ENCODE results near the gene NCOR1.
"Not testable (repeated sequence)": the region's sequence is repeated elsewhere in the genome, so short reads cannot be mapped to it uniquely, and the experiment has no call there.

Gene NCOR1

DNA sequence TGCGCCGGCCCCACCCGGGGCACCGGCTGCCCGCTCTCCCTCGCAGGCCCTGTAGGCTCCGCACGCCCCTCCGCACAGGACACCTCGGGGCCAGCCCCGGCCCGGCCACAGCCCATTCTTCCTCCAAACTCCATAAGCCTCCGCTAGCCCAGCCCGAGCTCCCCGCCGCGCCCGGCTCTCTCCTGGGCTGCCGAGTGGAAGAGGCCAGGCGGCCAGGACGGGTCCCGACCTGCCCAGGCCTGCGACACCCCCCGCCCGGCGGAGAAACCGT, 397 bp downstream of the NCOR1 start:
- no peak for DNase-seq (ENCODE audit: low read depth)

DNA sequence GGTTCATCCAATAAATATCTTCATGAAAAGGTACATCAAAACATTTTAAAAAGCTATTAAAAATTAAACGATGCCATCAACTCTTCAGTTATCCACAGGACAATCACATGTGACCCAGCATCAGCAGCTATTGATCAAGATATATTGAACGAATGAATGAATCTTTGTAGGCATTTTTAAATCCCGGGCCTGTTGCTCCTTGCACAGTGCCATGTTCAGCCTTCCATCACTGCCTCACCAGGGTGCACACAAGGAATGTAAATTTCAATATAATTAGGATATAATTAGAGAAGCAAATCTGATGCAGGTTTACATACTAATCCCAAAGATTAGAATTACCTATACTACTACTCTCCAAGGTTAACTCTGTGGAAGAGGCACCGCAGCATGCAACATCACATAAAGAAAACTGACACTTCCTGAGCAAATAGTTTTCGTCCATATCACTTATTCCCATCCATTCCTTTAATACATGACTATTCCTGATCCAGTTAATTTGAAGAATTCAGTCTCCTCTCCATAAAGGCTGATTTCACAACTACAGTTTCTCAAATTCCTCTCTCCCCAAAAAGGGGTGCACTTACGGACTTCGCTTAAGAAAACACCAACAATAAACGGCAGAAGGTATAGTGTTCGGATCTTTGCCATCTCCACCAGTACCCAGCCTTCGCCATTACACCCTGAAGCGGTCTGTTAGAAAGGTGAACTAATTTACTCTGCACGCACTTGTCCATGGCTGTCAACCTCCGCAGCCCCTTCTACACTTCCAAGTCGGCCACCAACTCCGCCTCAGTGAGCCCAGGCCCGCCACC, 938 bp downstream of the NCOR1 start:
- no peak for DNase-seq (ENCODE audit: low read depth)

DNA sequence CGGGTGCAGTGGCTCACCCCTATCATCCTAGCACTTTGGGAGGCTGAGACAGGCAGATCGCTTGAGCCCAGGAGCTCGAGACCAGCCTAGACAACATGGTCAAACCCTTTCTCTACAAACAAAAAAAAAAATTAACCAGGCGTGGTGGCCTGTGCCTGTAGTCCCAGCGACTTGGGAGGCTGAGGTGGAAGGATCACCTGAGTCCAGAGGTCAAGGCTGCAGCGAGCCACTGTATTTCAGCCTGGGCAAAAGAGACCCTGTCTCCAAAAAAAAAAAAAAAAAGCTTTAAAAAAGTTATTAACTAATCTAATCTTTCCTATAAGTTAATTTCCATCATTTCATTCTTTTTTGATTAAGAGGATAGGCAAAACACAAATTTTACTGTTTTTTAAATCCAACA, 2.5 kb downstream of the NCOR1 start:
- DNase-seq (ENCODE audit: low read depth): no peak

DNA sequence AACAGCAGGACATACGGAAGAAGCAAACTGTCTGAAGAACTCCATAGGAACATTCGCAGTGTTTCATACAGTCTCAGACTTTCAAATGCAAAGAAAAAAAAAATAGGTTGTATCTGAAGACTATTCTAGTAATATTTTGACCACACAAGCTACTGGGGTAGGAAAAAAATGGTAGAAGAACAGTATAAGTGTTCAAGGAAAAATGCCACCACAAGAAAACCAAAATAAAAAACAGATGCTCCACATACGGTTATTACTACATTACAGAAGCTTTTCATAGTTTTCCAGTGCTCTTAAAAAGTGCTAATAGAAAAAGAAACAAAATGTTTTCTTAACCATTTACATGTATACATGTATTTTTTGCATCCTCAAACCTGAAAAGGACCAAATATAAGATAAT, 3.7 kb downstream of the NCOR1 start:
- no peak for DNase-seq (ENCODE audit: low read depth)

DNA sequence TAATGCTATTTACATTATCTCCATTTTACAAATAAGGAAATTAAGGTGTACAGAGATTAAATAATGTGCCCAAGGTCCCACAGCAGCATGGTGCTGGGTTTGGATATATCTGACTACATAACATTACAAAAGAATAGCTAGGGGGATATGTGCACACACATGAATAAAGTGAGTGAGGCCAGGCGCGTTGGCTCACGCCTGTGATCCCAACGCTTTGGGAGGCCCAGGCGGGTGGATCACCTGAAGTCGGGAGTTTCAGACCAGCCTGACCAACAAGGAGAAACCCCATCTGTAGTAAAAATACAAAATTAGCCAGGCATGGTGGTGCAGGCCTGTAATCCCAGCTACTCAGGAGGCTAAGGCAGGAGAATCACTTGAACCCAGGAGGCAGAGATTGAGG, 10.6 kb downstream of the NCOR1 start:
- DNase-seq (ENCODE audit: low read depth): not testable (repeated sequence)

DNA sequence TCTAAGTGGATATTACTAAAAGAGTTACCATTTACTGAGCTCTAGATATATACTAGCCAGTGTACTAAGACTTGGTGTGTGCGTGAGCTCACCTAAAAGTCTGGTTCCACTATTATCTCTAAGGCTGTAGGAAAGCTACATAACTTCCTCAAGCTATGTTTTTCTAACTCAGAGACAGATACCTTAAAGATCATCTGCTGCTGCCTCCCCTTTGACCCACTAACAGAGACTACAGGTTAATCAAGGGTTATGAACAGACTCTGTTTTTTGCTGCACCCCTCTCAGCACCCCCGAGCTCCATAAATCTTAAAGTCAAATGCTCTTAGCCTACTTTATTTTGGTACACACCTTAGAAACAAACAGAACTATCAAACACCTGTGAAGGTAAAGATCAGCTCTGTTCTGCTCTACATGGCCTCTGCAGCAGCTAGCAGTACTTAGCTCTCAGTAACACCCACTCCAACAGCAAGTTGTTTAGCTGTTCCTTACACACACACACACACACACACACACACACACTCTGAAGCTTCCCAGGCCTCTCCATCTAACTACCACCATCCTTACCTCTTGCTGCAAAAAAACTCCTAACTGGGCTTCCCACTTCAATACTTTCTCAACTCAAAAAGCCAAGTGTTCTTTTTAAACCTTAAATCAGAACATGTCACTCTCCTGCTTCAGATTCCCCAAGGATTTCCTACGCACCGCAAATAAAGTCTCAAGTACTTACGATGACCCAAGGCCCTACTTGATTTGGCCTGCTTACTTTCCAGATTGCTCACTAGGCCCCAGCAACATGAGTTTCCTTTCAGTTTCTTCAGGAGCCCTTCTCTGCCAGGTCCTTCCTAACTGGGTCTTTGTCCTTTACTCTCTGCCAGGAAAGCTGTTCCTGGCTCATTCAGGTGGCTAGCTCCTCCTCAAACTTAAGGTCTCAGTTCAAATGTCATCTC, 12.5 kb downstream of the NCOR1 start:
- not testable (repeated sequence) for DNase-seq (ENCODE audit: low read depth)

DNA sequence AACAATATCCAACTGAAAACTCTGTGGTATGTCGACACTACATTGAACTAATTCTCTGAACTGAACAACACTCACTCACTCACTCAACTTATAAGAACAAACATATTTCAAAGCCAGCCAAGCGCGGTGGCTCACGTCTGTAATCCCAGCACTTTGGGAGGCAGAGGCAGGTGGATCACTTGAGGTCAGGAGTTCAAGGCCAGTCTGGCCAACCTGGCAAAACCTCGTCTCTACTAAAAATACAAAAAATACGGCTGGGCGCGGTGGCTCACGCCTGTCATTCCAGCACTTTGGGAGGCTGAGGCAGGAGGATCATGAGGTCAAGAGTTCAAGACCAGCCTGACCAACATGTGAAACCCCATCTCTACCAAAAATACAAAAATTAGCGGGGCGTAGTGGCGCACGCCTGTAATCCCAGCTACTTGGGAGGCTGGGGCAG, 13.6 kb downstream of the NCOR1 start:
- not testable (repeated sequence) for DNase-seq (ENCODE audit: low read depth)

DNA sequence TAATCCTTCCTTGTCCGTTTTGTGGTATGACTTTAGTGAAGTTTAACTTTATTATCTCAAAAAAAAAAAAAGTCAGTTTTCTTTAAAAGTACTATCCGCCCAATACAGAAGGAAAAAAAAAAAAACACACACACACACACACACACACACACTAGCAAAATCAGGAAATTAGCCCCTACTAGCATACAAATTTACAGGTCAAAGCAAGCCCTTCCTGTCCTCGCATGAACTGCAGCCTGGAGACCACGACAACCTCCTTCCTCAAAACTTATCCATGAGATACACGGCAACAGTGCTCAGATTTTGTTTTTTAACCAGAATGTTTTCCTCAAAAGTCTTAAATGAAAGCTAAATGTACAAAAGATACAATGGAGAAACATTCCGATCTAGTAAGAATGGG, 16.2 kb downstream of the NCOR1 start:
- DNase-seq (ENCODE audit: low read depth): no peak

DNA sequence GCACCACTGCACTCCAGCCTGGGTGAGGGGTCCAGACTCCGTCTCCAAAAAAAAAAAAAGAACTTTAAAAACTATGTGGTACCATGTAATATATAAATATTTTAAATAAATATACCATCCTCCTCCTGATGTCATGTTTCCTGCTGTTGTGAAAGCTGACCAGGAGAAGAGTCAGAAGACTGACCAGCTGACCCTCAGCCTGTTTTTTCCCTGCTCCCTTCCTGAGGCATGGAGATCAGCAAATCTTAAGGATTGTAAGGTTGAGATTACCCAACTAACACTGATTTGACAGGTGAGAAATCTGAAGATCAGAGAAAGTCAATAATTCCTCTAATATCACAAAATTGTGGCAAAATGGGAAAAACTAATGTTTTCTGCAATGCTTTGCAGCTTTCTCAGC, 18.1 kb downstream of the NCOR1 start:
- DNase-seq (ENCODE audit: low read depth): no peak

DNA sequence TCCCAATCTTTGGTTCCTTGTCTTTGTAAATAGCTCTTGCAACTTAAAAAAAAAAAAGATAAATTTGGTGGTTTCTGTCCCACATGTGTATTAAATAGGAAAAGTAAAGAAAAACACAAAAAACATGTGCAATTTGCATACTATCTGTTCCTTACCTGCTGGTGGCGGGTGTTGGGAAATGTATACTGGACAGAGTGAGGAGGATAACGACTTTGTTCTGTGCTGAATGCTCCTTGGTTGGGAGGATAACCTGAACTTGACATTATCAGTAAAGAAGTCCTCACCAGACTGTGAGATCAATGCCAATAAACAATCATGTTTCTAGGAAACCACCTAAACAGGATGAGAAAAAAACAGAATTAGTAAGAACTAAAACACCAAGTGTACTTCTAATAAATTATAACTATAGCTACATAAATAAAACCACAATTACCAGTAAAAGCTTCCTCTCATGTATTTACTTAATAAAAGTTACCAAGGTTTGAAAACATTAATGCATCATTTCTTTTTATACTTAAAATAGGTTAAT, 21.0 kb downstream of the NCOR1 start:
- not testable (repeated sequence) for DNase-seq (ENCODE audit: low read depth)

DNA sequence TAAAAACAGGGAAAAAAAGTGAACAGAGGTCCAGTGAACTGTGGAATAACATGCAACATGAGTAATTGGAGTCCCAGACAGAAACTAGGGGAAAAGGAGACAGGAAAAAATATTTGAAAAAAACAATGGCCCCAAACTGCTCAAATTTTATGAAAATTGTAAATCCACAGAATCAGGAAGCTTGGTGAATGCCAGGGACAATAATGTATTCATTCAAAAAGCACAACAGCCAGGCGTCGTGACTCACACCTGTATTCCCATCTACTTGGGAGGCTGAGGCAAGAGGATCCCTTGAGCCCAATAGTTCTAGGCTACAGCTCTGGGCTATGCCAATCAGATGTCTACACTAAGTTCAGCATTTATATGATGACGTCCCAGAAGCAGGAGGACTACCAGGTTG, 23.7 kb downstream of the NCOR1 start:
- no peak for DNase-seq (ENCODE audit: low read depth)

DNA sequence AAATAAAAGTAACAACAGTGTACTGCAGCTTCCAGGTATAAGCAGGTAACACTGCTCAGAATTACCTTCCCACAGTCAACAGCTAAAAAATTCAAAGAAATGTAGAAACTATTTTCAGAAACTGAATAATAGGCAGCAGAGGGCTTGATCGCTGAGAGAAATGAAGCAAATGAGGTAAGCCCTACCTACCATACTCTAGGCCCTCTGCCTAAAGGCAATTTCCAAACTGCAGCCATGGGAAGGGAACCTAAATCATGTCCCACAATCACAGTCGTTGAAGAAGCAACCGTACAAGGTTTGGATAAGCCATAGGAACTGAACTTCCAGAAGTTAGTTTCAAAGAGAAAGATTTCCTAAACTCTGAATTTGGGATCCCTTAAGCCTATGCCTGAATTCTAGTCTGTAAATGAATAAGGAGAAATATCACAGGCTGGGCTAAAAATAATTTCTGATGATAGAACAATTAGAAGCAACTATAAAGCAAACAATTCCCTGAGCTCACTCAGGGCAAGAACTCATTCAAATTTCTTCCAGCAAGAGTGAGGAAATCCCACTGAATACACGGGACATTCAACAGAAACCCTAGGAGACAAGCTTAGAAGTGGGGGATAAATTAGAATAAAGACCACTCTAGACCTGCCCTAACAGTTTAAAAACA, 24.5 kb downstream of the NCOR1 start:
- no peak for DNase-seq (ENCODE audit: low read depth)

DNA sequence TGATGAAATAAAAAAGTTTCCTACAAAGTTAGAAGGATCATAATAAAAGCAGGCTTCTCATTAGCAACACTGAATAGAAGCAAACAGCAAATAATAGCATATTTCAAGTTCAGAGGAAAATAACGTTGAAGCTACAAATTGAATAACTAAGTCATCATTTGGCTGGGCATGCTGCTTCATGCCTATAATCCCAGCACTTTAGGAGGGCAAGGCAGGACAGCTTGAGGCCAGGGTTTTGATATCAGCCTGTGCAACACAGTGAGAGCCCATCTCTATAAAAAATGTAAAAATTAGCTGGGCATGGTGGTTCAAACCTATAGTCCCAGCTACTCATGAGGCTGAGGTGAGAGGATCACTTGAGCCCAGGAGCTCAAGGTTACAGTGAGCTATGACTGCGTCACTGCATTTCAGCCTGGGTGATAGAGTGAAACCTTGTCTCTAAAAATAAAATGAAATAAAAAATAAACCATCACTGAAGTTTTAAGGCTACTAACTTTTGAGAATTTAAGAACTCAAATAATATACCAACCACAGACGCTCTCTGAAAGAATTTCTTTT, 25.5 kb downstream of the NCOR1 start:
- DNase-seq (ENCODE audit: low read depth): no peak

DNA sequence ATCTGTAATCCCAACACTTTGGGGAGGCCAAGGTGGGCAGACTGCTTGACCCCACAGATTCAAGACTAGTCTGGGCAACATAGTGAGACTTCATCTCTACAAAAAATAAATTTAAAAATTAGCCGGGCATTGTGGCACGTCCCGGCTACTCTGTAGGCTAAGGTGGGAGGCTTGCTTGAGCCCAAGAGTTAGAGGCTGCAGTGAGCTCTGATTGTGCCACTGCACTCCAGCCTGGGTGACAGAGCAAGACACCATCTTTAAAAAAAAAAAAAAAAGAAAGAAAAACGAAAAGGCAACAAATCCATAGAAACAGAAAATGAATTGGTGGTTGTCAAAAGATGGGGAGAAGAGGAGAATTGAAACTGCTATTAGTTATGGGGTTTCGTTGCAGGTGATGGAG, 27.7 kb downstream of the NCOR1 start:
- DNase-seq (ENCODE audit: low read depth): no peak

DNA sequence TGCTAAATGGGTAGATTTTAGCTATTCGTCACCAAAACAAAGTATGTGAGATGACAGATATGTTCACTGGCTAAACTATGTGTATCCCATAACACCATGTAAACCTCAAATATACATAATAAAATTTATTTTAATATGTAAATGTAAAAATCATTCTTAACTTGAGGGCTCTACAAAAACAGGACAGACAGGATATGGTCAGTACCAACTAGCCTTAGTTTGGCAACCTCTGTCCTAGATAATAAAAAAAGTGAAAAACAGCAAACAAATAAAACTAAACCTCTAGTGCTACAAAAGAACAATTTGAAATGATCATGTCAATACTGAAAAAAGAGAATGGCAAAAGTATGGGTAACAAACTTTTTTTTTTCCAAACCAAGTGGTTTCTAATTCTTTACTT, 33.8 kb downstream of the NCOR1 start:
- DNase-seq (ENCODE audit: low read depth): no peak

DNA sequence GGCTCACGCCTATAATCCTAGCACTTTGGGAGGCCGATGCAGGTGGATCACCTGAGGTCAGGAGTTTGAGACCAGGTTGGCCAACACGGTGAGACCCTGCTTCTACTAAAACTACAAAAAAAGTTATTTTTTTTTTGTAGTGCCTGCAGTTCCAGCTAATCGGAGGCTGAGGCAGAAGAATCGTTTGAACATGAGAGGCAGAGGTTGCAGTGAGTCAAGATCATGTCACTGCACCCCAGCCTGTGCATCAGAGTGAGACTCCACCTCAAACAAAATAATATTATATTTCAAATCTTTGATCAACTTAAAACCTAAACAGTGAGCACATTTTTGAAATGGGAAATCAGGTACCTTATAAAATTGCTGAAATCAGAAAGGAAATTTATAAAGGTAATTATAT, 36.5 kb downstream of the NCOR1 start:
- DNase-seq (ENCODE audit: low read depth): no peak

DNA sequence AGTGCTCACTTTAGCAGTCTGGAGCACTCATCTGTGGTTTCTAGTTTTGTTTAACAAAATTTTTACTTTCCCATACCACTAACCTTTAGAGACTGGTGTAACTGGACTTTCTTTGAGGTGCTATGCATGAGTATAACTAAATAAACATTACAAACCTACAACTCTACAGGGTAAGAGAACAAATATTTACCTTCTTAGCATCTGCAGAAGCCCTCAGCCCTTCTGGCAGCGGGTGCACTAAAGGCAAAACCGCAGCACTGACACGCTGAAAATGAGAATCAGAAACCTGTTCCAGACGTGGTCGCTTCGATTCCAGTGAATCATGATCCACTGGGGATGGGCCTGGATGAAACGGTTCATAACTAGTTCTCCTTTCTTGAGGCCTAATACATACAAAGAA, 43.7 kb downstream of the NCOR1 start:
- no peak for DNase-seq (ENCODE audit: low read depth)

DNA sequence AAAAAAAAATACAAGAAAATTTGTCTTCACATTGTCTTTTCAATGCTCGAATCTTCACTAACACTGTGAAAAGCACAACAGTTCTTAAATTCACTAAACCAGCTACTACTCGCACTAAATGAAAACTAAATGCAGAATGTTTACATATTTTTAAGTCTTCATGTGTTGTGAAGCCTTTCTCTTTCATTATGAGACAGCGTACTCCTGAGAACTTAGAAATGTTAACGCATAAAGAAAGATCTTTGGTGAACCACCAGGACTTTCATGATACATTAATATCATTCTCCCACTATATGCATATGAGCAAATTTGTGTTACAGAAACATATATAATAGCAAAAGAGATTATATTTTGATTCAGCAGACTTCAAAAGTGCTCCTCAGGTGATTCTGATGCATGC, 48.6 kb downstream of the NCOR1 start:
- not testable (repeated sequence) for DNase-seq (ENCODE audit: low read depth)

DNA sequence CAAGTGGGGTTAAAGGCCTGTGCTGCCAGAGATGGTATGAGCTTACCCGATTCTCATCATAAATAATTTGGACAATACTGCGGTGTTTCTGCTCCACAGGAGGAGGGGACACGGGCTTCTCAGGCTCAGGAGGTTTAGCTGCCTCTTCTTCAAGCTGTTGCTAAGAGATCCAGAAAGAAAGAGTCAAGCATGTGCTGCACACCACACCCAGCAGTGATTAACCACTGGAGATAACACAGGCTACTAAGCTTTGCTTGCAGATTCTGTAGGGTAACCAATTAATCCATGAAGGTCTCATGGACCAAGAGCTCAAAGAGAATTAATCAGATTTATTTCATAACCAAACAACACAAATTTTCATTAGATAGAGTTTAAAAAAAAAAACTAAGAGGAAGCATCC, 56.6 kb downstream of the NCOR1 start:
- DNase-seq (ENCODE audit: low read depth): no peak

DNA sequence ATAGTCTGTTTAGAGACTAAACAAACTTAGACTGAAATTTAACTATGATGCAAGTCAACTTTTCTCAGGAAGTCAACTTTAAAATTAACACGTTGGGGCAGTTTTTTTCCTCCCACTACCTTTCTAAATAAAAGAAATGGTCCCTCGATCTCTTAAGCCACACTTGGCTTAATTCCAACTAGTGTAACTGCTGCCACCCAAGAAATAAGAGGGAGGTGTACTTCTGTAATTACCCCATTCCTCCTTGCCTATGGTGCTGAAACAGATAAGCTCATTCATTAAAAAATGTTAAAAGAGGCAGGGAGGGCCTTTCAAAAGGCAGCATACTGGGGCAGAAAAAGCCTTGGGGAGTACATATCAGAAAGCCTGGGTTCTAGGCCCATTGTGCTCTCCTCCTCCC, 59.8 kb downstream of the NCOR1 start:
- DNase-seq (ENCODE audit: low read depth): no peak

DNA sequence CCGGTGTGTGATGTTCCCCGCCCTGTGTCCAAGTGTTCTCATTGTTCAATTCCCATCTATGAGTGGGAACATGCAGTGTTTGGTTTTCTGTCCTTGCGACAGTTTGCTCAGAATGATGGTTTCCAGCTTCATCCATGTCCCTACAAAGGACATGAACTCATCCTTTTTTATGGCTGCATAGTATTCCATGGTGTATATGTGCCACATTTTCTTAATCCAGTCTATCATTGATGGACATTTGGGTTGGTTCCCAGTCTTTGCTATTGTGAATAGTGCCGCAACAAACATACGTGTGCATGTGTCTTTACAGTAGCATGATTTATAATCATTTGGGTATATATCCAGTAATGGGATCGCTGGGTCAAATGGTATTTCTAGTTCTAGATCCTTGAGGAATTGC, 63.0 kb downstream of the NCOR1 start:
- not testable (repeated sequence) for DNase-seq (ENCODE audit: low read depth)

DNA sequence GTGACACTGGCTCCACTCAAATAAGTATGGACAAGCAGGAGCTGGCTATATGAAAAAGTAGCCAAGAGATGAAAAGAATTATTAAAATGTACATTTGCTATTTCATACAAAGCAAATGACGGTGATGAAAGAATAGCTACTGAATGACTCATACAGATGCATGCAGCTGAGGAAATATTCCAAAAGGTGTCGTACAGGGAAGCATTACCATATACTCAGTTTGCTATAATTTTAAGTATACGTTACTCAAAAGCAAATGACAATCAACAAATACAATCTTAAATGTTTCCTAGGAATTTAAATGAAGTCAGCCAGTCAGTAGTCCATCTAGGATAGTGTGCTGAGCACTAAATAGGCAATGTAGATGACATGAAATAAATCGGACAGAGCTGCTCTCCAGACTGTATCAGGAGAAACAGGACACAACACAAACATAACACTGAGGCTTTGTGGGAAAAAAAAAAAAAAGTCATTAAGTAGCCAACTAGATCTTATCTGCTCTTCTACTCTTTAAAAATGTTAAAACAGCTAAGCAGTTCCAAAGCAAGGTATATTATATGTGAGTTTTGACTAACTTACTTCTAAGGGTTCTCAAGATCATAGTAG, 65.0 kb downstream of the NCOR1 start:
- DNase-seq (ENCODE audit: low read depth): no peak

Measured in T-helper 22 cell (primary cell).